ENCODE measurements around the gene BAZ1B.
"Not testable (repeated sequence)": the region's sequence is repeated elsewhere in the genome, so short reads cannot be mapped to it uniquely, and the experiment has no call there.

Gene BAZ1B

DNA sequence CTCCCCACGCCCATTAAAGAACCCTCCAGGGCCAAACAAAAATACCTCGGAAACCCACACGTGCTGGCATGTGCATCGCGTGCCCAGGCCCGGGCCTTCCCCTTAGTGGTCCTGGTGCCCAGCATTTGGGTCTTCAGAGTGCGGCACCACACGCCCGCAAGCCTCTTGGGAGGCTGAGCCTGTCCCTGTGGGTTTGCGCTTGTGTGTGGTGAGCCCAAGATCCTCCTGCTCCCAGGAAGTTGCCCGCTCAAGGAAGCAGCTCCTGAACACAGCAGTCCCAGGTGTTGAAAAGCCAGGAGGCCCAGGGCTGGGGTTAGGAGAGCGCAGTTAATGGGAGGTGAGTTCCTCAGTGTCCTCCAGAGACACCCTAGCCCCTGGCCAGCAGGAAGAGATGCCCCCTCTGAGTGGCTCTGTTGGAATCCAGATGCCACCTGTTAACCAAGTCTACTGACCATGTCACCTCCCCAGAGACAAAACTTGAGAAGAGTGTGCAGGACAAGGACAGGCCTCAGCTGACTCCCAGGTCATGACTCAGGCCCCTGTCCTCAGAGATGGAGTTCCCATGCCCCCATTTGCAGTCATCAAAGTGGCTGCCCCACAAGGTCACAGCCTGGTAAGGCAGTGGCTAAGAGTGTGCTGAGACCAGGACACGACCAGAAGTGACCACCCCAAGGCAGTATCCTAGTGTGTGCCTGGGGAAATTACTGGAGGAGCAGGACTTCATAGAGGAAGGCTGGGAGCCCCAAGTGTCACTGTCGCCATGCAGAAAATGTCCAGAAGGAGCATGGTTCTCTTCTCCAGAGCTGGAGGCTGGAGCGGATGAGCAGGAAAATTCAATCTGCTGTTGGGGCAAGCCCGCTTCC, 83.3 kb downstream of the BAZ1B start:
- Mint-ChIP-seq H3K27me3 (peaks cover 2% of the 10 kb centered on the region), H3K27ac (no peak overlapping the region), H3K36me3 (peaks cover 21% of the 10 kb centered on the region), H3K4me3 (no peak overlapping the region), H3K4me1 (peaks cover 2% of the 10 kb centered on the region), H3K9me3 (no peaks in the 10 kb centered on the region)
- ATAC-seq (ENCODE audit: low read depth) (no peak), DNase-seq (ENCODE audit: low spot score in 2 of 2) (no peak)

DNA sequence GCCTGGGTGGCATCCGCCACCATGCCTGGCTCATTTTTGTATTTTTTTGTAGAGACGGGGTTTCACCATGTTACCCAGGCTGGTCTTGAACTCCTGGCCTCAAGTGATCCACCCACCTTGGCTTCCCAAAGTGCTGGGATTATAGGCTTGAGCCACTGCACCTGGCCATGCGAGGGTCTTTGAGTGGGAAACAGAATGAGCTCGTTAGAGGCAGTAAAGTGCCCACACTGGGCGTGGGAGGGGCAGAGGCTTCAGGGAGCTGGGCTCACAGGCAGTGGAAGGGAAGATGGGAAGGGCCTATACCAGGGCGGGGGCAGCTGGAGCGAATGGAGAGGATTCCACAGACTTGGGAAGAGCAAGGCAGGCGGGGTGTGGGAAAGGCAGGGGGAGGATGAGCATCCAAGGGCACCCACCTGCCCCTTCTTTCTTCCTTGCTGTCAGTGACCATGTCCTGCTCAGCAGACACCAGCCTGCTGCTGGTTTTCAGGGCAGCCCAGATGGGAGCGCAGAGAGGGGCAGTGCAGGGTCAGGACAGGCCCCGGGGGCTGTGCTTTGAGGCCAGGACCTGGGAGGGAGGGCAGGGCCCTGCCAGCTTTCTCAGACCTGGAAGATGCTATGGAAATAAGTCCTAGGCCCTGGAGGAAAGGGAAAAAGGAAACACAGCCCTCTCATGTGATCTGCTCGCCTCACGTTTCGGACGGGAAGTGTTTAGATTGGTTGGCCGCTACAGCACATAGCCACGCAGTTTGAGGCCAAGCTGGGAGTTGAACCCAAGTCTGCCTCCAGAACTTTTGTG, 84.3 kb downstream of the BAZ1B start:
- H3K27ac Mint-ChIP-seq = peak overlapping the region; percentile 8
- H3K36me3 Mint-ChIP-seq = peaks cover 17% of the 10 kb centered on the region
- no peaks in the 10 kb centered on the region for H3K9me3 Mint-ChIP-seq
- peaks cover 2% of the 10 kb centered on the region for H3K4me1 Mint-ChIP-seq
- DNase-seq (ENCODE audit: low spot score in 2 of 2) (no peak), ATAC-seq (ENCODE audit: low read depth) (no peak)
- peaks cover 2% of the 10 kb centered on the region for H3K27me3 Mint-ChIP-seq
- no peak overlapping the region for H3K4me3 Mint-ChIP-seq

DNA sequence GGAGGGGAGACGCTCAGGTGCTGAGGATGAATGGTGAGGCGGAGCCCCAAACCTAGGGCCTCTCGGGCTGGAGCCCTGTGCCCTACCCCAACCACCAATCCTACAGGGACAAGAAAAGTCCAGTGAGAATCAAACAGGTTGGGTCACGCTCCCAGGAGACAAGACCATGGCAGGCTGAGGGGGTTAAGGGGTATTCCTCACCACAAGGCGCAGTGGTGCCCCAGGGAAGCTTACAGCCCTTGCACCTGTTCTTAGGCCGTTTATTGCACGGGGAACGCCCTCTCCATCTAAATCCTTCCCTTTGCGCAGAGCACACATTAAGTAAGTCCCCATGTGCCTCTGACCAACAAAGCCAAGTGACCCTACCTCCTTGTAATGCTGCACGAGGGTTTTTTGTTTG, 85.0 kb downstream of the BAZ1B start:
- ATAC-seq (ENCODE audit: low read depth) = no peak
- no peak overlapping the region for H3K27ac Mint-ChIP-seq
- H3K4me3 Mint-ChIP-seq = no peak overlapping the region
- H3K4me1 Mint-ChIP-seq = peaks cover 2% of the 10 kb centered on the region
- peaks cover 2% of the 10 kb centered on the region for H3K27me3 Mint-ChIP-seq
- DNase-seq (ENCODE audit: low spot score in 2 of 2) = no peak
- no peaks in the 10 kb centered on the region for H3K9me3 Mint-ChIP-seq
- peaks cover 11% of the 10 kb centered on the region for H3K36me3 Mint-ChIP-seq

DNA sequence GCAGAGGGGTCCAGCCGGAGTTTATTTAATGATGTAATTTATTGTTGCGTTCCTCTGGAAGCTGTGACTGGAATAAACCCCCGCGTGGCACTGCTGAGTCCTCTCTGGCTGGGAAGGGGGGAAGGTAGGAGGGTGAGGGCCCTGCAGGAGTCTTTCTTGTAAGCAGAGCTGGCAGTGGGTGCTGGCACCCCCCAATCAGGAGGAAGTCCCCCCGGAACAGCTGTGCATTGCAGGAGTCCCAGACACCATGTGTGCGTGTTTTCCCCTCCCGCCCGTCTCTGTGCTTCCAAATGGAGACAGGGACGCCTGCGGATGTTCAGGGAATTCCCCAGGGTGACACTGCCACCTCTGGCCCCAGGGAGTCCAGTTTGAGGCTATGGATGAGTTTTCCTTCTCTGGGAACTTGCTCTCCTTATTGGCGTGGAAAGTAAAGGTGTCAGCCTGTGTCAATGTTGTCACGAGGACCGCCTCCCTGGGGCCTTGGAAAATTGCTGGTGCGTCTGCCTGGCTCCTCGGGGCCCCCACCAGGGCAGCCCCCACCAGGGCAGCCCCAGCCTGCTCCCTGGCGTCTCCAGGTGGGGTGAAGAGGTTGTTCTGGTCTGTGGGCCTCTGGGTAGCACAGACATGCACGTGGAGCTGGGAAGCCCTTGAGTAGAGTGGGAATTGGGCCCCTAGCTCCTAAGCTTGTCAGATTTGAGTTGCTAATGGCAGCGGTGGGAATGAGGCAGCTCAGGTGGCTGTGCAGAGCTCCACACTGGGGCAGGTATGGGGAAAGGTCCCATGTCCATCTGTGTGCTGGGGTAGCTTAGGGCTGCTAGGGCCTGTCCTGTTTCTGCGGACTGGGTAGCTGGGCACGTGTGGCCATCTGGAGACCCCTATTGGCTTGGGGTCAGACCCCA, 85.8 kb downstream of the BAZ1B start:
- ATAC-seq (ENCODE audit: low read depth) = no peak
- H3K36me3 Mint-ChIP-seq = peaks cover 10% of the 10 kb centered on the region
- H3K4me1 Mint-ChIP-seq = peaks cover 2% of the 10 kb centered on the region
- H3K4me3 Mint-ChIP-seq = no peak overlapping the region
- H3K27ac Mint-ChIP-seq = no peak overlapping the region
- H3K27me3 Mint-ChIP-seq = peaks cover 9% of the 10 kb centered on the region
- no peaks in the 10 kb centered on the region for H3K9me3 Mint-ChIP-seq
- DNase-seq (ENCODE audit: low spot score in 2 of 2) = no peak

DNA sequence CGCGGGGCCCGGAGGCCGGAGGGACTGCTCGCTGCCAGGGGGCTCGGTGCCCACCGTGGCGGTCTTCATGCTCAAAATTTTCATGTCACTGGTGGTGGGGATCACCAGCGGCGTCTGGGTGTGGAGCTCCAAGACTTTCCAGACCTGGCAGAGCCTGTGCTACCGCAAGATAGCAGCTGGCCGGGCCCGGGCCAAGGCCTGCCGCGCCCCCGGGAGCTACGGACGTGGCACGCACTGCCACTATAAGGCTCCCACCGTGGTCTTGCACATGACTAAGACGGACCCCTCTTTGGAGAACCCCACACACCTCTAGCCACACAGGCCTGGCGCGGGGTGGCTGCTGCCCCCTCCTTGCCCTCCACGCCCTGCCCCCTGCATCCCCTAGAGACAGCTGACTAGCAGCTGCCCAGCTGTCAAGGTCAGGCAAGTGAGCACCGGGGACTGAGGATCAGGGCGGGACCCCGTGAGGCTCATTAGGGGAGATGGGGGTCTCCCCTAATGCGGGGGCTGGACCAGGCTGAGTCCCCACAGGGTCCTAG, 86.6 kb downstream of the BAZ1B start:
- Mint-ChIP-seq H3K4me3 (no peak overlapping the region), H3K27me3 (peaks cover 10% of the 10 kb centered on the region), H3K27ac (no peak overlapping the region), H3K4me1 (peaks cover 2% of the 10 kb centered on the region), H3K9me3 (no peaks in the 10 kb centered on the region), H3K36me3 (peaks cover 8% of the 10 kb centered on the region)
- DNase-seq (ENCODE audit: low spot score in 2 of 2) (no peak), ATAC-seq (ENCODE audit: low read depth) (no peak)

DNA sequence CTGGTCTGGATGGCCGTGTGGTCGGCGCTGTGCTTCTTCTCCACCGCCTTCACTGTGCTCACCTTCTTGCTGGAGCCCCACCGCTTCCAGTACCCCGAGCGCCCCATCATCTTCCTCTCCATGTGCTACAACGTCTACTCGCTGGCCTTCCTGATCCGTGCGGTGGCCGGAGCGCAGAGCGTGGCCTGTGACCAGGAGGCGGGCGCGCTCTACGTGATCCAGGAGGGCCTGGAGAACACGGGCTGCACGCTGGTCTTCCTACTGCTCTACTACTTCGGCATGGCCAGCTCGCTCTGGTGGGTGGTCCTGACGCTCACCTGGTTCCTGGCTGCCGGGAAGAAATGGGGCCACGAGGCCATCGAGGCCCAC, 87.4 kb downstream of the BAZ1B start:
- Mint-ChIP-seq H3K27me3 (peaks cover 14% of the 10 kb centered on the region), H3K36me3 (peaks cover 4% of the 10 kb centered on the region), H3K4me3 (peak overlapping the region; percentile 76), H3K27ac (no peak overlapping the region), H3K4me1 (peaks cover 2% of the 10 kb centered on the region), H3K9me3 (no peaks in the 10 kb centered on the region)
- DNase-seq (ENCODE audit: low spot score in 2 of 2) (no peak), ATAC-seq (ENCODE audit: low read depth) (no peak)

DNA sequence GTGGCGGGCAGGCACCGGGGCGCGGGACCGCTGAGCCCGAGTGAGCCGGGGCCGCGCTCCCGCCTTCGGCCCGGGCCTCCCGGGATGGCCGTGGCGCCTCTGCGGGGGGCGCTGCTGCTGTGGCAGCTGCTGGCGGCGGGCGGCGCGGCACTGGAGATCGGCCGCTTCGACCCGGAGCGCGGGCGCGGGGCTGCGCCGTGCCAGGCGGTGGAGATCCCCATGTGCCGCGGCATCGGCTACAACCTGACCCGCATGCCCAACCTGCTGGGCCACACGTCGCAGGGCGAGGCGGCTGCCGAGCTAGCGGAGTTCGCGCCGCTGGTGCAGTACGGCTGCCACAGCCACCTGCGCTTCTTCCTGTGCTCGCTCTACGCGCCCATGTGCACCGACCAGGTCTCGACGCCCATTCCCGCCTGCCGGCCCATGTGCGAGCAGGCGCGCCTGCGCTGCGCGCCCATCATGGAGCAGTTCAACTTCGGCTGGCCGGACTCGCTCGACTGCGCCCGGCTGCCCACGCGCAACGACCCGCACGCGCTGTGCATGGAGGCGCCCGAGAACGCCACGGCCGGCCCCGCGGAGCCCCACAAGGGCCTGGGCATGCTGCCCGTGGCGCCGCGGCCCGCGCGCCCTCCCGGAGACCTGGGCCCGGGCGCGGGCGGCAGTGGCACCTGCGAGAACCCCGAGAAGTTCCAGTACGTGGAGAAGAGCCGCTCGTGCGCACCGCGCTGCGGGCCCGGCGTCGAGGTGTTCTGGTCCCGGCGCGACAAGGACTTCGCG, 88.0 kb downstream of the BAZ1B start:
- Mint-ChIP-seq H3K9me3 (no peaks in the 10 kb centered on the region), H3K4me3 (peak overlapping the region; percentile 59), H3K27ac (no peak overlapping the region), H3K36me3 (no peaks in the 10 kb centered on the region), H3K27me3 (peaks cover 14% of the 10 kb centered on the region), H3K4me1 (peaks cover 2% of the 10 kb centered on the region)
- DNase-seq (ENCODE audit: low spot score in 2 of 2) (no peak), ATAC-seq (ENCODE audit: low read depth) (peak; percentile 26)

DNA sequence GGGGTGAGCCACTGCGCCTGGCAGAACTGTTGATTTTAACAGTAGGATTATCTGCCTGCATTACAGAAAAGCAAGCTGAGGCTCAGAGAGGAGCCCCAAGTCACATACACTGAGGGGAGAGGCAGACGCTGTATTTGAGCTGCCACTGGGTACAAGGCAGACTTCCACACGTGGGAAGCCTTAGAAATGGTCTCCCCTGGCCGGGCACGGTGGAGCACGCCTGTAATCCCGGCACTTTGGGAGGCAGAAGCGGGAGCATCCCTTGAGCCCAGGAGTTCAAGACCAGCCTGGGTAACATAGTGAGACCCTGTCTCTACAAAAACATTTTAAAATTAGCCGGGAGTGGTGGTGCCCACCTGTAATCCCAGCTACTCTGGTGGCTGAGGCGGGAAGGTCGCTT, 89.4 kb downstream of the BAZ1B start:
- no peak overlapping the region for H3K27ac Mint-ChIP-seq
- no peak overlapping the region for H3K4me3 Mint-ChIP-seq
- H3K36me3 Mint-ChIP-seq = no peaks in the 10 kb centered on the region
- H3K9me3 Mint-ChIP-seq = no peaks in the 10 kb centered on the region
- H3K4me1 Mint-ChIP-seq = peaks cover 2% of the 10 kb centered on the region
- H3K27me3 Mint-ChIP-seq = peaks cover 14% of the 10 kb centered on the region
- DNase-seq (ENCODE audit: low spot score in 2 of 2) (no peak), ATAC-seq (ENCODE audit: low read depth) (no peak)

DNA sequence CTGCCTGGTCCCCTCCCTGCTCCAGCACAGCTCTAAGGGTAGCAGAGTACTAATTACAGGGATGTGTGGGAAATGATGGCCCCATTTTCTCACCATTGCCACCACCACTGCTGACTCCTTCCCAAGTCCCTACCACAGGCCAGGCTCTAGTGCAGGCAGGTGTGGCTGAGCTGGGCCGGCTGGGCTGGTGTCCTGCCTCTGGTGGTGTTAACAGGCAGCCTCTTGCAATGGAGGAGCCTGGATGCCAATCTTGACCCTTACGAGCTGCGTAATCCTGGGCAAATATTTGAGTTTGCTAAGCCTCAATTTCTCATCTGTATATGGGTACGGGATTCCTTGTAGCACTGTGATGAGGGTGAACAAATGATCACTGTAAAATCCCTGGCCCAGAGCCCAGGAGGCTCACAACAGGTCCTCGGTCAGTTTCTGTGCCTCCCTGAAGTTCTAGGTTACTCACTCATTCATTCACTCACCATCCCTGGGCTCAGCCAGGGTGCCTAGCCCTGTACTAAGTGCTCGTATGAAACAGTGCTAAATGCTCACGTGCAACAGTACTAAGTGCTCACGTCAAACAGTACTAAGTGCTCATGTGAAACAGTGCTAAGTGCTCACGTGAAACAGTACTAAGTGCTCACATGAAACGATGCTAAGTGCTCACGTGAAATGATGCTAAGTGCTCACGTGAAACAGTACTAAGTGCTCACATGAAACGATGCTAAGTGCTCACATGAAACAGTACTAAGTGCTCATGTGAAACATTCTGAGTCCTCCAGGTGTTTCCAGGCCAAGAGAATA, 90.9 kb downstream of the BAZ1B start:
- Mint-ChIP-seq H3K9me3 (no peaks in the 10 kb centered on the region), H3K4me3 (no peak overlapping the region), H3K27me3 (peaks cover 14% of the 10 kb centered on the region), H3K36me3 (no peaks in the 10 kb centered on the region), H3K4me1 (peaks cover 2% of the 10 kb centered on the region), H3K27ac (no peak overlapping the region)
- no peak for DNase-seq (ENCODE audit: low spot score in 2 of 2)
- no peak for ATAC-seq (ENCODE audit: low read depth)

DNA sequence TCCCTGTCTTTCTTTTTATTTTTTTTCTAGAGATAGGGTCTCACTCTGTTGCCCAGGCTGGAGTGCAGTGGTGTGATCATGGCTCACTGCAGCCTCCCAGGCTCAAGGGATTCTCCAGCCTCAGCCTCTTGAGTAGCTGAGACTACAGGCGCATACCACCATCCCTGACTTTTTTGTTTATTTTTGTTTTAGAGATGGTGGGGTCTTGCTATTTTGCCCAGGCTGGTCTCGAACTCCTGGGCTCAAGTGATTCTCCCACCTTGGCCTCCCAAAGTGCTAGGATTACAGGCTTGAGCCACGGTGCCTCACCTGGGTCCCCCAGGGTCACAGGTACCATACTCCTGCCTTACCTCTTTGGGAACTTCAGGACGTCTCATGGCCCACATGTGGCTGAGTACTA, 91.6 kb downstream of the BAZ1B start:
- not testable (repeated sequence) for DNase-seq (ENCODE audit: low spot score in 2 of 2); H3K27ac Mint-ChIP-seq; H3K4me1 Mint-ChIP-seq; ATAC-seq (ENCODE audit: low read depth); H3K9me3 Mint-ChIP-seq; H3K36me3 Mint-ChIP-seq; H3K4me3 Mint-ChIP-seq
- H3K27me3 Mint-ChIP-seq = peaks cover 14% of the 10 kb centered on the region

DNA sequence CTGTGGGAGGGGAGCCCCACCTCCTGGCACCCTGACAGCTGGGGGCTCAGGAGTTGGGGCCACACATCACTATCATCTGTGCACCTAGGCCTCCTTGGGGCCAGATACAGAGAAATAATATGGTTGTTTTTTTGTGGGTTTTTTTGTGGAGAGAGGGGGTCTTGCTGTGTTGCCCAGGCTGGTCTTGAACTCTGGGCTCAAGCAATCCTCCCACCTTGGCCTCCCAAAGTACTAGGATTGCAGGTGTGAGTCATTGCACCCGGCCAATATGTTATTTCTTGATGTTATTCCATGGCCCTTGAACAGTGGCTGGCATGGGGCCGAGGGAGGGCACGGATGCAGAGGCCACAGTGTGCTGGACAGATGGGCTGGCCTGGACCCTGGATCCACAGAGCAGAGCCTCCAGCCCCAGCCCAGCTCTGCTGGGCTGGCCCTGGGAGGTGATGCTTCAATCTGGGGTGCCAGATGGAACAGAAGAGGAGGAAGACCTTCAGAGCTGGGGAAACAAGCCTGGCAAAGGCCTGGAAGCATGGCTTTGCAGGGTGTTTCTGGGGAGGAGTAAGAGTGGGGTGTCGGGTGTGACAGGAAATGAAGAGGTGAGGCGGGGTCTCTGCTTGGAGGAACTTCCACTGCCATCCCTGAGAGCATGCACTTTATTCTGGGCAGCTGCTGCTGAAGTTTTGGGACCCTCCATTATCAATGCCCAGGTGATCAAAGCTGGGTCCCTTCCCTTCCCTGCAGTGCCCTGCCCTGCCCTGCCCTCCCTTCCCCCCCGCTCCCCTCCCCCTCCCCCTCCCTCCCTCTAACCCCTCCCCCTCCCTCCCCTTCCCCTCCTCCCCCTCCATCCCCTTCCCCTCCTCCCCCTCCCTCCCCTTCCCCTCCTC, 92.2 kb downstream of the BAZ1B start:
- peaks cover 2% of the 10 kb centered on the region for H3K4me1 Mint-ChIP-seq
- DNase-seq (ENCODE audit: low spot score in 2 of 2) (no peak), ATAC-seq (ENCODE audit: low read depth) (no peak)
- no peak overlapping the region for H3K4me3 Mint-ChIP-seq
- H3K36me3 Mint-ChIP-seq = no peaks in the 10 kb centered on the region
- peaks cover 16% of the 10 kb centered on the region for H3K27me3 Mint-ChIP-seq
- H3K27ac Mint-ChIP-seq = no peak overlapping the region
- no peaks in the 10 kb centered on the region for H3K9me3 Mint-ChIP-seq

DNA sequence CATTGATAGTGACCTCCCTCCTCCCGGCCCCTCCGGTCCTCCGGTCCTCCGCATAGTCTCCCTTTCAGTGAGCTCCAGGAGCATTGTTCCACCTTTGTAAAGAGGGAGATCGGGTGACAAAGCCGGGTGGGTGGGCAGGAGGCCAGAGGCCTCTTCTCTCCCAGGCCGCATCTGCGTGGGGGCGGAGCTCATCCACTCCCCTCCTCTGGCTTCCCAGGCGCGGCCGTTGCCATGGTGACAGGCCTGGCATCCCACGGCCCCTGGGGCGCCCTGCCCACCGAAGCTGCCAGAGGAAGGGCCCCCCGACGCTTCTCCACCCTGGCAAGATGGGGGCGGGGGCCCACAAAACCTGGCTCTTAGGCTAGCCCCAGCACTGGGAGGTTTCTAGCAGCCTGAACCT, 92.9 kb downstream of the BAZ1B start:
- no peak overlapping the region for H3K27ac Mint-ChIP-seq
- no peak for DNase-seq (ENCODE audit: low spot score in 2 of 2)
- peaks cover 16% of the 10 kb centered on the region for H3K27me3 Mint-ChIP-seq
- H3K4me3 Mint-ChIP-seq = no peak overlapping the region
- peaks cover 2% of the 10 kb centered on the region for H3K4me1 Mint-ChIP-seq
- no peaks in the 10 kb centered on the region for H3K9me3 Mint-ChIP-seq
- ATAC-seq (ENCODE audit: low read depth) = no peak
- no peaks in the 10 kb centered on the region for H3K36me3 Mint-ChIP-seq

Measured in memory B cell (primary cell).